RWPE1 (cell line): ENCODE measurements around the gene ZDHHC16.
A peak's percentile ranks its signal among the peaks of the same experiment; 100 is the strongest.

Source experiments
- CTCF ChIA-PET: fragments of 350-600 bp; sonication (Branson Sonifier 250); formaldehyde crosslinking; extraction: SDS; loops from one replicate; lab custom pipeline; 2021; lab: Yijun Ruan, JAX
- POLR2A ChIA-PET: fragments of 400-600 bp; formaldehyde crosslinking; extraction: SDS; loops from one replicate; lab custom pipeline; 2020; ENCODE audit warnings: antibody characterized with exemption; ENCODE audit not compliant: low non-redundant PET; lab: Yijun Ruan, JAX
- DNase-seq: peaks from one replicate; pipeline ENCODE4 v3.0.0; 2012; ENCODE audit warnings: low spot score
- H3K27ac ChIP-seq: fragments of 450-650 bp; 2 replicates; pipeline ENCODE4 v1.5.1; 2017
- CTCF ChIP-seq: fragments of 450-650 bp; conservative IDR thresholded peaks from 2 replicates; pipeline ENCODE4 v1.5.1; 2017; ENCODE audit warnings: low read depth, mild to moderate bottlenecking

ZDHHC16 gene

GRCh38 chr10:97499561-97500296, 53.8 kb downstream of the ZDHHC16 start:
- peak overlapping the region; percentile 96 for H3K27ac ChIP-seq
- ChIA-PET POLR2A (interaction anchor here (0.6 to 1.2 kb wide), 5 partner anchors 16 to 53 kb away, joined by 3 to 14 read pairs (median 4); no protein-coding TSS in a partner anchor), CTCF (interaction anchor here (0.5 to 1.4 kb wide), 8 partner anchors 27 to 113 kb away, joined by 3 to 9 read pairs (median 3); no protein-coding TSS in a partner anchor)
- peak; percentile 55 for DNase-seq
- no peak for TF ChIP-seq CTCF

- ChIA-PET POLR2A (no interaction called here), CTCF (interaction anchor here (0.9 to 1.1 kb wide), 3 partner anchors 27 to 52 kb away, joined by 3 to 4 read pairs (median 3); no protein-coding TSS in a partner anchor)
- DNase-seq: no peak
- peak overlapping the region; percentile 96 for H3K27ac ChIP-seq
- TF ChIP-seq CTCF: no peak
Observed at GRCh38 chr10:97500297-97500575, 54.3 kb downstream of the ZDHHC16 start.

GRCh38 chr10:97502916-97503315, 56.9 kb downstream of the ZDHHC16 start:
- CTCF ChIA-PET: interaction anchor here (0.6 kb wide), 1 partner anchor 61 kb away, joined by 3 read pairs; no protein-coding TSS in a partner anchor
- POLR2A ChIA-PET: no interaction called here
- no peak for DNase-seq
- TF ChIP-seq CTCF: no peak
- no peak overlapping the region for H3K27ac ChIP-seq

- ChIA-PET CTCF (interaction anchor here (0.6 kb wide), 2 partner anchors 61 to 196 kb away, joined by 3 read pairs; no protein-coding TSS in a partner anchor), POLR2A (no interaction called here)
Observed at GRCh38 chr10:97503406-97503805, 57.4 kb downstream of the ZDHHC16 start.

GRCh38 chr10:97505152-97505551, 59.2 kb downstream of the ZDHHC16 start:
- ChIA-PET POLR2A (no interaction called here), CTCF (interaction anchor here (0.6 to 1.1 kb wide), 3 partner anchors 13 to 108 kb away, joined by 3 to 5 read pairs (median 4); no protein-coding TSS in a partner anchor)
- H3K27ac ChIP-seq: no peak overlapping the region
- TF ChIP-seq CTCF: no peak
- DNase-seq: no peak

More at GRCh38 chr10:97503406-97503805, 57.4 kb downstream of the ZDHHC16 start:
- TF ChIP-seq CTCF: no peak
- H3K27ac ChIP-seq: no peak overlapping the region
- DNase-seq: no peak

GRCh38 chr10:97506199-97506991, 60.4 kb downstream of the ZDHHC16 start:
- no peak for DNase-seq
- POLR2A ChIA-PET: no interaction called here

More at GRCh38 chr10:97506199-97506991, 60.4 kb downstream of the ZDHHC16 start:
- no peak for TF ChIP-seq CTCF
- H3K27ac ChIP-seq: no peak overlapping the region
- CTCF ChIA-PET: interaction anchor here (0.6 kb wide), 1 partner anchor 16 kb away, joined by 5 read pairs; no protein-coding TSS in a partner anchor
